Bronchial epithelial cell (primary cell): ENCODE results near the gene FAM210A. TPM values are rescaled to one million over a fixed set of nuclear protein-coding genes. Genes with fewer than 3 reads are reported as not detected.
A peak's percentile ranks its signal among the peaks of the same experiment; 100 is the strongest.

Source experiments
- DNase-seq: peaks from one replicate; pipeline ENCODE4 v3.0.0-alpha.2; 2010; ENCODE audit warnings: low read depth
- FAIRE-seq: peaks from 2 replicates; lab custom pipeline; 2011; peaks lifted over from hg19 to GRCh38; lab: Jason Lieb, UNC
- H3K27me3 ChIP-seq: 2 replicates; pipeline ENCODE4 v1.5.1; 2011; ENCODE audit warnings: low read length; ENCODE audit not compliant: control insufficient read depth, insufficient read depth
- H3K36me3 ChIP-seq: 2 replicates; pipeline ENCODE4 v1.5.1; 2011; ENCODE audit warnings: low read length; ENCODE audit not compliant: control insufficient read depth, insufficient read depth
- H3K4me3 ChIP-seq: 2 replicates; pipeline ENCODE4 v1.5.1; 2011; ENCODE audit warnings: mild to moderate bottlenecking, low read depth, low read length, control low read depth
- total RNA-seq: library from RNA; depleted of rRNA; stranded (reverse); fragments of >200 nt; gene quantifications from 2 replicates; pipeline ENCODE4 v1.2.1, GENCODE V29; 2014
- TF ChIP-seq, protein P1 (sequence below): IDR thresholded peaks from 2 replicates; pipeline ENCODE4 v1.5.1; 2011; ENCODE audit warnings: mild to moderate bottlenecking, moderate library complexity, low read length, control low read depth, inconsistent platforms; ENCODE audit not compliant: insufficient read depth, severe bottlenecking

Gene FAM210A
- total RNA-seq, 1 donor from 2014 or later, result 49.8 TPM

DNA sequence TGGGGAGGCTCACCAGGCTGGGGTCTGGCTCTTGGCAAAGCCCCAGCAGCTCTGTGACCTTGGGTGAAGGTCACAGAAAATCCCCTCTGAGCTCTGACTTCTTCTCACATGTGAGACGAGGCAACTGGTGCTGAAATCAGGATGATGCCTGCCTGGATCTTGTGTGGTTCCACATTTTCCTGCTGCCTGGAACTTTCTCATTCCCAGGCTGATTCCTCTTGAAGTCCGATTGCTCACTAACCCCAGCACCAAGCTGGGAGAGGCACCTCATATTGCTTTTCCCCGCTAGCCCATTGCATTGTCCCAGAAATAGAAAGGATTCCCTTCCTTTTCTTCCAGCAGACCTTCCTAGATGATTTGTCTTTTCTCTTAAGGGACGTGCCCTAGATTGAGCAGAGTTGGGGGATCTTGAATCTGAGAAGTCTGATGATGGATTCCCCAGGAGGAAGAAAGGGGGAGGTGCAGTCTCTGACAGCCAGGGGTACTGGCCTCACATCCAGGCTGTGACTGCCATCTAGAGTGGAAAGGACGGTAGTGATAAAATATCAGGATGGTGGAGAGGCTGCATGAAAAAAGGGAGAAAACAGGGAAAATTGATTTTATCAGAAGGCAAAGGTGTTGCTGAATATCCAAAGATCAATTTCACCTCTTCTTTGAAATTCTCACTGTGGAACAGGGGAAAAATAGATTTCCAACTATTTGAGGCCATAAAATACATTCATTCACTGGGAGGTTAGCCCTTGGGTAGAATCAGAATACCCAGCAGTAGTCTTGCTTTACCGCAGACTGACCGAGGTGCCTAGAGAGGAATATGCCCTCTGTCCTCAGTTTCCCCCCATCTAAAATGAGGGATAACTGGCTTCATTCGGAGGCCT lies 96.3 kb downstream of the FAM210A start:
- DNase-seq (peak; percentile 44), FAIRE-seq (peak; percentile 62)
- Histone ChIP-seq H3K4me3 (no peak overlapping the region), H3K36me3 (no peaks in the 10 kb centered on the region), H3K27me3 (no peaks in the 10 kb centered on the region)
- TF ChIP-seq, protein P1, sequence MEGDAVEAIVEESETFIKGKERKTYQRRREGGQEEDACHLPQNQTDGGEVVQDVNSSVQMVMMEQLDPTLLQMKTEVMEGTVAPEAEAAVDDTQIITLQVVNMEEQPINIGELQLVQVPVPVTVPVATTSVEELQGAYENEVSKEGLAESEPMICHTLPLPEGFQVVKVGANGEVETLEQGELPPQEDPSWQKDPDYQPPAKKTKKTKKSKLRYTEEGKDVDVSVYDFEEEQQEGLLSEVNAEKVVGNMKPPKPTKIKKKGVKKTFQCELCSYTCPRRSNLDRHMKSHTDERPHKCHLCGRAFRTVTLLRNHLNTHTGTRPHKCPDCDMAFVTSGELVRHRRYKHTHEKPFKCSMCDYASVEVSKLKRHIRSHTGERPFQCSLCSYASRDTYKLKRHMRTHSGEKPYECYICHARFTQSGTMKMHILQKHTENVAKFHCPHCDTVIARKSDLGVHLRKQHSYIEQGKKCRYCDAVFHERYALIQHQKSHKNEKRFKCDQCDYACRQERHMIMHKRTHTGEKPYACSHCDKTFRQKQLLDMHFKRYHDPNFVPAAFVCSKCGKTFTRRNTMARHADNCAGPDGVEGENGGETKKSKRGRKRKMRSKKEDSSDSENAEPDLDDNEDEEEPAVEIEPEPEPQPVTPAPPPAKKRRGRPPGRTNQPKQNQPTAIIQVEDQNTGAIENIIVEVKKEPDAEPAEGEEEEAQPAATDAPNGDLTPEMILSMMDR, result peak; percentile 52

DNA sequence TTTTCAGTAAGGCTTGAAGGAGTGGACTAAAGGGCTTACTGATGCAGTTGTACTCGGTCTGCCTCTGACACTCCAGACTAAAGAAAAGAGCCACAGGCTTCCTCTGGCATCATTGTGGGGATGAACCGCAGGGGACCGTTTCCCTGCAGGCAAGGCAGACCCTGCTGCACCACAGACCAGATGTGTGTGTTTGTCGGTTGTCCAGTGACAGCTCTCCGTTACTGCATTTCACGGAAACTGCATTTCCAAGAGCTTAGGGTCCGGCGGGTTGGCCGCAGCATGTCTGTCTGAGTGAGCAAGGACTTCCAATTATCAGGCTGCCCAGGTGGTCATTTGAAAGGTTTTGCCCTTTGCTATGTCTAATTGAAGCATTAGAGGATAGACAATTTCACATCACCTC lies 98.1 kb downstream of the FAM210A start:
- no peaks in the 10 kb centered on the region for H3K36me3 ChIP-seq
- no peak for DNase-seq
- peak; percentile 40 for FAIRE-seq
- TF ChIP-seq, protein P1, result no peak
- no peaks in the 10 kb centered on the region for H3K27me3 ChIP-seq
- no peak overlapping the region for H3K4me3 ChIP-seq

DNA sequence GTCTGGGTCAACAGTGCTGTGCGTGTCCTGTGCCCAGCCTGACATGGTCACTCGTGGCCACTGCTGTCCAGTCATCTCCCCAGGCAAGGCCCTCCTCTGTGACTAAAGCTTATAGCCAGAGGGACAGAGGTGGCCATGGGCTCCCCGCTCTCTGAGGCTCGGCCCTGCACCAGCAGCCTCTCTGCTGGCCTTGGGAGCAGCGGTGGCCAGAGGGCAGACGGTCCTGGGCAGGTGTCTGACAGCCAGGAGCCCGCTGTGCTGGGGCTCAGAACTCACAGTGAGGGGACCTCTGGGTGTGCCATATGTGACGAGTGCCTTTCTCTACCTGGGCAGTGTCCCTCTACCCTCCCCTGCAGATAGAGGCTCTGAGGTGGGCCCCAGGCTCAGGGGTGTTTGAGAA lies 98.7 kb downstream of the FAM210A start:
- DNase-seq (no peak), FAIRE-seq (no peak)
- TF ChIP-seq, protein P1, result no peak
- H3K4me3 ChIP-seq, result no peak overlapping the region
- no peaks in the 10 kb centered on the region for H3K27me3 ChIP-seq
- no peaks in the 10 kb centered on the region for H3K36me3 ChIP-seq

DNA sequence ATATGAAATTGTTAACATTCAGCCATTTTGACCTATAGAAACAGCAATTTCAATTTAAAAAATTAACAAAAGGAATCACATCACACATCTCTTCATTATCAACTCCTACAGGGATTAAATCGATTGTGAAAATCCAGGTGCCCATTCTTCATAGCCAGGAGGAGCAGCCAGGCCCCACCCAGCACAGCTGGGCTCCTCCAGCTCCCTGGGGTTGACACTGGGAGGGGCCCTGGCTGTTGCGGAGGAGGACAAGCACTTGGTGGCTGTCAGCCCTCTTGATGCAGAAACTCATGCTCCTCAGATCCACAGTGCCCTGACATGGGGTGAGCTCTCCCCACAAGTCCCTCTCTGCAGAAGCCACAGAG lies 99.8 kb downstream of the FAM210A start:
- DNase-seq, result no peak
- no peak overlapping the region for H3K4me3 ChIP-seq
- H3K36me3 ChIP-seq, result no peaks in the 10 kb centered on the region
- no peaks in the 10 kb centered on the region for H3K27me3 ChIP-seq
- TF ChIP-seq, protein P1, result no peak
- FAIRE-seq, result no peak

DNA sequence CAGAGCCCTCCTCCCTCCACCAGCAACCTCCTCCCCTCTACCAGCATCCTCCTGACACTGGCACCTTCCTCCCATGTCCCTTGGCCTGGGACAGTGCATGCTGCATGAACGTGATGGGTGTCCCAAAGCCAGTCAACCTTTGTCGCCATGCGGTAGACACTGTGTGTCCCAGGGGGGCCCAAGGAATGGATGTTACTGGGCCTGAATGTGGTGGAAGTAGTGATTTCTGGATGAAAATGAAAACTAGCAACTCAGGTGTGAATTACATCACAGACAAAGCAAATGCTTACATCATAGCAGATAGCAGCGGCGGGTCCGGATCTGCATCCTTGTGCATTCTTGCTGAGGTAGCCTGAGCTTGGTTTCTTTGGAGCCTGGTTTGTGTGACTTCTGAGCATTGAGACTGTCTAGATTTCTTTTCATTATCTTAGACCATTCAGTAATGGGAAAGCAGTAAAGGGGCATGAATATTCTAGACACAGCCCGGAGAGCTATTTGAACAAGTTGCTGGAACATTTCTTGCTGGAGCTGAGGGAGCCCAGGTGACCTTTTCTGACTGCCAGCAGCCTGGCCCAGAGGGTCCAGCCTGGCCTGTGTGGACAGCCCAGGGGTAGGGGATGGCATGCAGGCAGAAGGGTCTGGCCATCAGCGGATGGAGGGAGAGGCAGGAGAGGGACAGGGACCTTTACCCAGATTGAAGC lies 100.4 kb downstream of the FAM210A start:
- FAIRE-seq, result no peak

More for the DNA sequence above, 100.4 kb downstream of the FAM210A start:
- Histone ChIP-seq H3K4me3 (no peak overlapping the region), H3K27me3 (no peaks in the 10 kb centered on the region), H3K36me3 (no peaks in the 10 kb centered on the region)
- TF ChIP-seq, protein P1, result no peak
- no peak for DNase-seq
